SU-DHL-6 (cell line): ENCODE data around the gene RPTOR.

ENCODE experiments used
- H2AFZ ChIP-seq: fragments of 200-600 bp; sonication (generic); 2 replicates; pipeline ENCODE4 v1.6.1; 2014; ENCODE audit warnings: low read depth, mild to moderate bottlenecking, moderate library complexity, mixed read lengths, antibody characterized with exemption, low read length; ENCODE audit not compliant: severe bottlenecking
- H3F3A ChIP-seq: fragments of 200-600 bp; shearing (Covaris generic); 2 replicates; pipeline ENCODE4 v1.6.0; 2016; ENCODE audit warnings: antibody characterized with exemption, mild to moderate bottlenecking; ENCODE audit not compliant: insufficient read depth
- H3K27ac ChIP-seq: fragments of 200-600 bp; sonication (generic); 2 replicates; pipeline ENCODE4 v1.5.1; 2016; ENCODE audit warnings: low read depth, mild to moderate bottlenecking, low read length, moderate library complexity, mixed read lengths
- H3K27me3 ChIP-seq: fragments of 200-600 bp; sonication (generic), shearing (Covaris generic); 2 replicates; pipeline ENCODE4 v1.6.0; 2014; ENCODE audit warnings: mild to moderate bottlenecking, low read length
- H3K36me3 ChIP-seq: fragments of 200-600 bp; sonication (generic); 2 replicates; pipeline ENCODE4 v1.6.1; 2014; ENCODE audit warnings: mild to moderate bottlenecking, low read length, mixed read lengths
- H3K4me2 ChIP-seq: fragments of 300-600, 200-600 bp; shearing (Covaris generic), sonication (generic); 2 replicates; pipeline ENCODE4 v1.6.0; 2014; ENCODE audit warnings: low read length, low read depth, mild to moderate bottlenecking; ENCODE audit not compliant: poor library complexity, severe bottlenecking
- H3K4me3 ChIP-seq: fragments of 200-600 bp; sonication (generic); 2 replicates; pipeline ENCODE4 v1.5.1; 2014; ENCODE audit warnings: antibody characterized with exemption, low read length, mild to moderate bottlenecking, mixed read lengths; ENCODE audit not compliant: insufficient read depth, poor library complexity, severe bottlenecking
- H3K79me2 ChIP-seq: fragments of 200-600 bp; sonication (generic); 2 replicates; pipeline ENCODE4 v1.6.1; 2014; ENCODE audit warnings: mild to moderate bottlenecking, low read length, moderate library complexity; ENCODE audit not compliant: insufficient read depth
- H3K9ac ChIP-seq: fragments of 200-600 bp; sonication (generic); 2 replicates; pipeline ENCODE4 v1.7.0; 2014; ENCODE audit warnings: mild to moderate bottlenecking, low read length
- H3K9me2 ChIP-seq: fragments of 200-600 bp; sonication (generic); replicated peaks from 2 replicates; pipeline ENCODE4 v1.6.1; 2014; ENCODE audit warnings: low read length; ENCODE audit not compliant: insufficient read depth
- H3K9me3 ChIP-seq: fragments of 200-600 bp; sonication (generic); 2 replicates; pipeline ENCODE4 v1.6.1; 2014; ENCODE audit warnings: low read length, mixed read lengths; ENCODE audit not compliant: insufficient read depth
- H4K20me1 ChIP-seq: fragments of 200-600 bp; sonication (generic); 2 replicates; pipeline ENCODE4 v1.6.1; 2014; ENCODE audit warnings: low read depth, mild to moderate bottlenecking, antibody characterized with exemption, low read length, moderate library complexity, mixed read lengths
- CTCF ChIP-seq: fragments of 200-600 bp; sonication (generic); IDR thresholded peaks from one replicate; pipeline ENCODE4 v1.5.1; 2017; ENCODE audit warnings: antibody characterized with exemption, mild to moderate bottlenecking, low read length, moderate library complexity; ENCODE audit not compliant: insufficient read depth, poor library complexity, severe bottlenecking
- EZH2phosphoT487 ChIP-seq: fragments of 200-600 bp; sonication (generic), shearing (Covaris generic); conservative IDR thresholded peaks from 2 replicates; pipeline ENCODE4 v1.6.1; 2018; ENCODE audit warnings: mild to moderate bottlenecking, antibody characterized with exemption, low read length, moderate library complexity, mixed read lengths

Gene RPTOR

DNA sequence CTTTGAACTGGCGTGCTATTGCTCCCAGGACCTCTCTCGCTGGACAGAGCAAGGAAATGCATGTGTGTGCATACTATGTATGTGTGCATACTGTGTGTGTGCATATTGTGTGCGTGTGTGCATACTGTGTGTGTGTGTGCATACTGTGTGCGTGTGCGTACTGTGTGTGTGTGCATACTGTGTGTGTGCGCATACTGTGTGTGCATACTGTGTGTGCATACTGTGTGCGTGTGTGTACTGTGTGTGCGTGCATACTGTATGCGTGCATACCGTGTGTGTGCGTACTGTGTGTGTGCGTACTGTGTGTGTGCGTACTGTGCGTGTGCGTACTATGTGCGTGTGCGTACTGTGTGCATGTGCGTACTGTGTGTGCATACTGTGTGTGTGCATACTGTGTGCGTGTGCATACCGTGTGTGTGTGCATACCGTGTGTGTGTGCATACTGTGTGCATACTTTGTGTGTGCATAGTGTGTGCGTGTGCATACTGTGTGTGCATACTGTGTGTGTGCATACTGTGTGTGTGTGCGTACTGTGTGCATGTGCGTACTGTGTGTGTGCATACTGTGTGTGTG is 89.4 kb downstream of the RPTOR start:
- Histone ChIP-seq H3K4me2 (no peak overlapping the region), H3K79me2 (peaks cover 24% of the 10 kb centered on the region), H3K9ac (no peak overlapping the region), H4K20me1 (no peaks in the 10 kb centered on the region), H3F3A (no peaks in the 10 kb centered on the region), H3K36me3 (no peaks in the 10 kb centered on the region), H3K27me3 (no peaks in the 10 kb centered on the region), H3K4me3 (no peak overlapping the region), H3K9me3 (no peaks in the 10 kb centered on the region), H3K27ac (no peak overlapping the region), H2AFZ (no peak overlapping the region), H3K9me2 (no peaks in the 10 kb centered on the region)
- no peak for TF ChIP-seq EZH2phosphoT487
- no peak for TF ChIP-seq CTCF

DNA sequence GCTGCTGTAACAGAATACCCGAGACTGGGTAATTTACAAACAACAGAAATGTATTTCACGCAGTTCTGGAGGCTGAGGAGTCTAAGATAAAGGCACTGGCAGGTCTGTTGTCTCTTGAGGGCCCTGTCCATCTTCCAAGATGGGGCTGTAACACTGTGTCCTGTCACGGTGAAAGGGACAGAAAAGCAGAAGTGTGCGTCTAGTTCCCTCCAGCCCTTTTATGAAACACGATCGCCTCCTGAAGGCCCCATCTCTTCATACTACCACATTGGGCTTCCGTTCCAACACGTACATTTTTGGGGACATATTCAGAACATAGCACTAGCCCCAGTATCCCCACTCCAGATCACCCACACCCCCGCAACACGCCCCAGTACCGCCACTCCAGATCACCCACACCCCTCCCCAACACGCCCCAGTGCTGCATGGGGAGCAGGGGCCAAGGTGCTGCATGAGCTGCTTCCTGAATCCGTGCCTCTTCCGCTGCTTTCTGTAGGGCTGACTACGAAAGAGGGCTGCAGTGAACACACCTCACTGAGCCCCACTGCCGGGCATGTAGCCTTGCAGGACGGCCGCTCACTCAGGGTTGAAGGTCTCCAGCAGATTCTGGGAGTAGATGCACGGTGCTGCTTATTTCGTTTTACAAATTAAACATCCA is 91.9 kb downstream of the RPTOR start:
- H3F3A ChIP-seq = no peaks in the 10 kb centered on the region

DNA sequence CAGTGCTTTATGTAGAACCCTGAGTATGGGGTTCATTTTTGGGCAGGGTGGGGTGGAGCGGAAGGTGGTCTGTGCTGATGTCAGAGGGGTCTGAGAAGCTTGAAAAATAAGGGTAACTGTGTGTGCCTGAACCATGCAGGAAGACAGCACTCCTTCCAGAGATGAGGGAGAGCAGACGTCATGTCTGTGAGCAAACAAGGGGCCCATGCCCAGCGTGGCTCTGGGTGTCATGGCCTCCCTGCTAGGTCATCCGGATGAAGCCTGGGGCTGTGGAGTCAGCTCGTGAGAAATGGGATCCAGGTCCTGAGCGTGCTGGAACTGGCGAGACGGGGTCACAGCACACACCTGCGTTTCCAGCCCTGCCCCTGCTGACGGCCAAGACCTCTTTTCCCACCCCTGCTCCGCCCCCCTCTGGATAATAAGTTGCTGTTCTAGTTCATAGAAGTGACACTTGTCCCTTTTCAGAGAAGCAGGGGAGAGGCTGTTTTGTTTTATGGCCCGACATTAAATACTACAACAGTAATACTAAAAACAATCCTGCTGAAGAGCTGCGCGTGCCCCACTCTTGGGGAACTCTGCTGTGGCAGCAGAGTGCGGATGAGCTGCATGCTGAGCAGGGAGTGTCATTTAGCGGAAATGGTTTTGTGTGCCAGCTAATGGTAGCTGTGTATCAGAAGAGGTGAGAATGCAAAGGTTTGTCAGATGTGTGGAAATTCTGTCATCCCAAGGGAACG is 92.6 kb downstream of the RPTOR start:
- Histone ChIP-seq H3F3A (no peaks in the 10 kb centered on the region), H3K79me2 (peaks cover 24% of the 10 kb centered on the region)

More for the DNA sequence above, 91.9 kb downstream of the RPTOR start:
- no peaks in the 10 kb centered on the region for H3K36me3 ChIP-seq
- no peak overlapping the region for H3K4me2 ChIP-seq
- H3K9me3 ChIP-seq = no peaks in the 10 kb centered on the region
- TF ChIP-seq EZH2phosphoT487 (no peak), CTCF (no peak)
- peaks cover 24% of the 10 kb centered on the region for H3K79me2 ChIP-seq
- H3K4me3 ChIP-seq = no peak overlapping the region
- no peaks in the 10 kb centered on the region for H3K27me3 ChIP-seq
- no peak overlapping the region for H3K9ac ChIP-seq
- H4K20me1 ChIP-seq = no peaks in the 10 kb centered on the region
- H2AFZ ChIP-seq = no peak overlapping the region
- no peak overlapping the region for H3K27ac ChIP-seq
- H3K9me2 ChIP-seq = no peaks in the 10 kb centered on the region

More for the DNA sequence above, 92.6 kb downstream of the RPTOR start:
- H3K9ac ChIP-seq = no peak overlapping the region
- no peaks in the 10 kb centered on the region for H3K9me2 ChIP-seq
- H2AFZ ChIP-seq = no peak overlapping the region
- no peaks in the 10 kb centered on the region for H3K27me3 ChIP-seq
- H3K36me3 ChIP-seq = no peaks in the 10 kb centered on the region
- H3K27ac ChIP-seq = no peak overlapping the region
- no peak overlapping the region for H3K4me3 ChIP-seq
- TF ChIP-seq EZH2phosphoT487 (no peak), CTCF (no peak)
- H3K9me3 ChIP-seq = no peaks in the 10 kb centered on the region
- H3K4me2 ChIP-seq = no peak overlapping the region
- H4K20me1 ChIP-seq = no peaks in the 10 kb centered on the region
